ENCODE measurements around the gene POC1B. TPM values are rescaled to one million over a fixed set of nuclear protein-coding genes. Genes with fewer than 3 reads are reported as not detected.

Gene POC1B
- total RNA-seq, 2 experiments from 2014 or later = 38.2 to 40.9 TPM

GRCh38 chr12:89456565-89456964 lies 69.3 kb downstream of the POC1B start:
- Mint-ChIP-seq H3K4me3 (no peak overlapping the region), H3K27ac (no peak overlapping the region), H3K27me3 (no peaks in the 10 kb centered on the region), H3K4me1 (ENCODE audit: low read depth) (peaks cover 8% of the 10 kb centered on the region), H3K9me3 (no peaks in the 10 kb centered on the region), H3K36me3 (peaks cover 9% of the 10 kb centered on the region)
- ChIA-PET CTCF (interaction anchor here (2.0 kb wide), 1 partner anchor 439 kb away, joined by 7 read pairs; no protein-coding TSS in a partner anchor), POLR2A (no interaction called here)
- intact Hi-C loops (cut with micrococcal nuclease) = no loop called here
- no peak for DNase-seq

- POLR2A ChIA-PET = no interaction called here
- CTCF ChIA-PET = no interaction called here
- Mint-ChIP-seq H3K27ac (no peak overlapping the region), H3K4me3 (no peak overlapping the region), H3K9me3 (no peaks in the 10 kb centered on the region), H3K27me3 (no peaks in the 10 kb centered on the region), H3K36me3 (peaks cover 9% of the 10 kb centered on the region), H3K4me1 (ENCODE audit: low read depth) (peaks cover 3% of the 10 kb centered on the region)
- DNase-seq = no peak
- intact Hi-C loops (cut with micrococcal nuclease) = no loop called here
Observed at GRCh38 chr12:89454080-89454848, 71.6 kb downstream of the POC1B start.

- intact Hi-C loops (cut with micrococcal nuclease) = no loop called here
- H3K36me3 Mint-ChIP-seq = peaks cover 8% of the 10 kb centered on the region
- peaks cover 5% of the 10 kb centered on the region for H3K4me1 Mint-ChIP-seq (ENCODE audit: low read depth)
- no peak overlapping the region for H3K27ac Mint-ChIP-seq
- no peak overlapping the region for H3K4me3 Mint-ChIP-seq
- DNase-seq = no peak
- POLR2A ChIA-PET = no interaction called here
- CTCF ChIA-PET = no interaction called here
- no peaks in the 10 kb centered on the region for H3K27me3 Mint-ChIP-seq
- H3K9me3 Mint-ChIP-seq = no peaks in the 10 kb centered on the region
Observed at GRCh38 chr12:89453121-89453978, 72.5 kb downstream of the POC1B start.

GRCh38 chr12:89451841-89452251 lies 74.0 kb downstream of the POC1B start:
- ChIA-PET POLR2A (no interaction called here), CTCF (interaction anchor here (0.7 to 1.5 kb wide), 3 partner anchors 10 to 434 kb away, joined by 3 to 5 read pairs (median 4); no protein-coding TSS in a partner anchor)
- DNase-seq = no peak
- intact Hi-C loops (cut with micrococcal nuclease) = no loop called here
- Mint-ChIP-seq H3K4me3 (no peak overlapping the region), H3K4me1 (ENCODE audit: low read depth) (peaks cover 5% of the 10 kb centered on the region), H3K27ac (no peak overlapping the region), H3K9me3 (no peaks in the 10 kb centered on the region), H3K36me3 (peaks cover 13% of the 10 kb centered on the region), H3K27me3 (no peaks in the 10 kb centered on the region)

GRCh38 chr12:89450907-89451306 lies 74.9 kb downstream of the POC1B start:
- Mint-ChIP-seq H3K4me1 (ENCODE audit: low read depth) (peaks cover 5% of the 10 kb centered on the region), H3K27me3 (no peaks in the 10 kb centered on the region), H3K9me3 (no peaks in the 10 kb centered on the region), H3K27ac (no peak overlapping the region), H3K4me3 (no peak overlapping the region), H3K36me3 (peaks cover 17% of the 10 kb centered on the region)
- no peak for DNase-seq
- intact Hi-C loops (cut with micrococcal nuclease) = no loop called here
- ChIA-PET POLR2A (no interaction called here), CTCF (interaction anchor here (1.0 to 1.5 kb wide), 2 partner anchors 400 to 434 kb away, joined by 3 to 5 read pairs; no protein-coding TSS in a partner anchor)

GRCh38 chr12:89448951-89449371 lies 76.9 kb downstream of the POC1B start:
- H3K36me3 Mint-ChIP-seq = peaks cover 17% of the 10 kb centered on the region
- no peak overlapping the region for H3K27ac Mint-ChIP-seq
- POLR2A ChIA-PET = no interaction called here
- CTCF ChIA-PET = interaction anchor here (0.5 to 1.5 kb wide), 2 partner anchors 13 to 156 kb away, joined by 4 to 6 read pairs; no protein-coding TSS in a partner anchor
- no peak for DNase-seq
- peaks cover 2% of the 10 kb centered on the region for H3K9me3 Mint-ChIP-seq
- H3K27me3 Mint-ChIP-seq = no peaks in the 10 kb centered on the region
- intact Hi-C loops (cut with micrococcal nuclease) = no loop called here
- no peak overlapping the region for H3K4me3 Mint-ChIP-seq
- H3K4me1 Mint-ChIP-seq (ENCODE audit: low read depth) = peaks cover 2% of the 10 kb centered on the region

GRCh38 chr12:89448526-89448925 lies 77.3 kb downstream of the POC1B start:
- intact Hi-C loops (cut with micrococcal nuclease) = no loop called here
- ChIA-PET CTCF (interaction anchor here (1.2 kb wide), 1 partner anchor 431 kb away, joined by 6 read pairs; no protein-coding TSS in a partner anchor), POLR2A (no interaction called here)
- no peak overlapping the region for H3K4me3 Mint-ChIP-seq
- H3K27ac Mint-ChIP-seq = no peak overlapping the region
- H3K9me3 Mint-ChIP-seq = peaks cover 2% of the 10 kb centered on the region
- H3K4me1 Mint-ChIP-seq (ENCODE audit: low read depth) = peaks cover 2% of the 10 kb centered on the region
- DNase-seq = no peak
- H3K36me3 Mint-ChIP-seq = peaks cover 17% of the 10 kb centered on the region
- no peaks in the 10 kb centered on the region for H3K27me3 Mint-ChIP-seq

- Mint-ChIP-seq H3K9me3 (peaks cover 2% of the 10 kb centered on the region), H3K27ac (no peak overlapping the region), H3K4me1 (ENCODE audit: low read depth) (no peaks in the 10 kb centered on the region), H3K27me3 (no peaks in the 10 kb centered on the region), H3K36me3 (peaks cover 31% of the 10 kb centered on the region), H3K4me3 (no peak overlapping the region)
- POLR2A ChIA-PET = no interaction called here
- CTCF ChIA-PET = interaction anchor here (1.2 kb wide), 1 partner anchor 22 kb away, joined by 3 read pairs; no protein-coding TSS in a partner anchor
- no peak for DNase-seq
- intact Hi-C loops (cut with micrococcal nuclease) = no loop called here
Observed at GRCh38 chr12:89439941-89440340, 85.9 kb downstream of the POC1B start.

- no peak overlapping the region for H3K27ac Mint-ChIP-seq
- intact Hi-C loops (cut with micrococcal nuclease) = no loop called here
- H3K9me3 Mint-ChIP-seq = peaks cover 2% of the 10 kb centered on the region
- H3K4me1 Mint-ChIP-seq (ENCODE audit: low read depth) = peaks cover 9% of the 10 kb centered on the region
- DNase-seq = no peak
- H3K27me3 Mint-ChIP-seq = no peaks in the 10 kb centered on the region
- H3K4me3 Mint-ChIP-seq = no peak overlapping the region
- POLR2A ChIA-PET = no interaction called here
- peaks cover 40% of the 10 kb centered on the region for H3K36me3 Mint-ChIP-seq
- CTCF ChIA-PET = interaction anchor here (0.7 kb wide), 1 partner anchor 24 kb away, joined by 4 read pairs; no protein-coding TSS in a partner anchor
Observed at GRCh38 chr12:89437231-89437630, 88.6 kb downstream of the POC1B start.

- peaks cover 9% of the 10 kb centered on the region for H3K4me1 Mint-ChIP-seq (ENCODE audit: low read depth)
- intact Hi-C loops (cut with micrococcal nuclease) = no loop called here
- no peak overlapping the region for H3K27ac Mint-ChIP-seq
- ChIA-PET CTCF (no interaction called here), POLR2A (no interaction called here)
- no peaks in the 10 kb centered on the region for H3K27me3 Mint-ChIP-seq
- no peak overlapping the region for H3K4me3 Mint-ChIP-seq
- H3K36me3 Mint-ChIP-seq = peaks cover 33% of the 10 kb centered on the region
- DNase-seq = no peak
- H3K9me3 Mint-ChIP-seq = no peaks in the 10 kb centered on the region
Observed at GRCh38 chr12:89436062-89436461, 89.8 kb downstream of the POC1B start.

GRCh38 chr12:89433634-89434033 lies 92.2 kb downstream of the POC1B start:
- peak overlapping the region; percentile 2 for H3K27ac Mint-ChIP-seq
- H3K27me3 Mint-ChIP-seq = no peaks in the 10 kb centered on the region
- peaks cover 21% of the 10 kb centered on the region for H3K4me1 Mint-ChIP-seq (ENCODE audit: low read depth)
- peaks cover 24% of the 10 kb centered on the region for H3K36me3 Mint-ChIP-seq
- intact Hi-C loops (cut with micrococcal nuclease) = no loop called here
- no peak for DNase-seq
- CTCF ChIA-PET = interaction anchor here (0.9 kb wide), 1 partner anchor 28 kb away, joined by 3 read pairs; no protein-coding TSS in a partner anchor
- POLR2A ChIA-PET = no interaction called here
- H3K9me3 Mint-ChIP-seq = no peaks in the 10 kb centered on the region
- H3K4me3 Mint-ChIP-seq = no peak overlapping the region

GRCh38 chr12:89432396-89432795 lies 93.5 kb downstream of the POC1B start:
- H3K27ac Mint-ChIP-seq = no peak overlapping the region
- peaks cover 31% of the 10 kb centered on the region for H3K4me1 Mint-ChIP-seq (ENCODE audit: low read depth)
- H3K4me3 Mint-ChIP-seq = no peak overlapping the region
- POLR2A ChIA-PET = no interaction called here
- intact Hi-C loops (cut with micrococcal nuclease) = no loop called here
- DNase-seq = no peak
- peaks cover 21% of the 10 kb centered on the region for H3K36me3 Mint-ChIP-seq
- CTCF ChIA-PET = no interaction called here
- no peaks in the 10 kb centered on the region for H3K27me3 Mint-ChIP-seq
- H3K9me3 Mint-ChIP-seq = no peaks in the 10 kb centered on the region

Data from activated CD4-positive, alpha-beta memory T cell treated with anti-CD3 and anti-CD28 coated beads for 36 hours (primary cell).